Pons (tissue), 1 donor: ENCODE measurements around the gene TACR1.
"Not testable (repeated sequence)": the region's sequence is repeated elsewhere in the genome, so short reads cannot be mapped to it uniquely, and the experiment has no call there.

ENCODE experiments used
- DNase-seq: peaks from one replicate; pipeline ENCODE4 v3.0.0-alpha.2; 2016; ENCODE audit warnings: low spot score

The TACR1 gene

DNA sequence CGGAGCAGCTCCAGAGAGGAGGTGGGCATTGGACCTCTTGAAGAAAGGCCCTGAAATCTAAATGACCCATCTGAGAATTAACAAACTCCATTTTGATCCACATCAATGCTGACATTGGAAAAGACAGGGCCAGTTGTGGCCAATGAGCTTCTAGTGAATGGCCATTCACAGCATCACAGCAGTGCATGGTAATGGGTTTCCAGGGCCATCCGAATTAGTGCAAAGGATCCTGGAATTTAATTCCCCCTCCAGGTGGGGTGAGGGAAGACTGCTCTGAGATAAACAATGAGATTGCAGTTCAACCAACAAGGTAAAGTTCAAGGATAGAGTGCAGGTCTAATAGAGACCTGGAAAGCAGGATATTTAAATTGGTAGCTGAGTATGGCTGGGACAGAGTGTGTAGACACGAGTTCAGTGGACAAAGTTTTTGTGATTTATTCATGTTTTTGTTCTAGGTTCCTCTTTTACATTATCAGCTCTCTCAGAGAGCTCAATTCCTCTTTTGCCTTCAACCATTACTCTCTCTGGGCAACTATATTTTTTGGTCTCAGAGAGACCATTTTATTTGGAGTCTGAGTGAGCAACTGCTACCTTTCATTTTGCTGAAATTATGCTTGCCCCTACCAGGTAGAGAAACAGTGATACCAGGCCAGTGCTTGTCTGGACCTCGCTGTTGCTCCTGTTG is 5.0 kb downstream of the TACR1 start:
- DNase-seq, result no peak

DNA sequence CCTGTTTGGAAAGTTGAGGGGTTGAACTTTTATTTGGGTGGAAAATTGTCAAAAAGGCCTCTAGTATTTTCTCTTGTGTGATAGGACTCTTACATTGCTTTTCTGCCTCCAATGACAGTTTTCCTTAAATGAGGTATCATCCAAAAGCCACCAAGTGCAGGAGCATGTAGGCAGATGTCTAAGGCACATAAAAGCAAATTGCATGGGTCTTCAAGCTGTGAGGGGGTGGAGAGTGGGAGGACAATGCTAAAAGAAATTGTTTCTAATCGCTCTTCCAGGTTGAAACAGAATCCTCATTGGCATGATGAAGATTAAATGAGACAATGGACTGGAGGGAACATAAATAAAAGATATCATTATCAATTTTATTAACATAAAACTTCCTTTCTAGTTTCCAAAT is 6.8 kb downstream of the TACR1 start:
- DNase-seq, result no peak

DNA sequence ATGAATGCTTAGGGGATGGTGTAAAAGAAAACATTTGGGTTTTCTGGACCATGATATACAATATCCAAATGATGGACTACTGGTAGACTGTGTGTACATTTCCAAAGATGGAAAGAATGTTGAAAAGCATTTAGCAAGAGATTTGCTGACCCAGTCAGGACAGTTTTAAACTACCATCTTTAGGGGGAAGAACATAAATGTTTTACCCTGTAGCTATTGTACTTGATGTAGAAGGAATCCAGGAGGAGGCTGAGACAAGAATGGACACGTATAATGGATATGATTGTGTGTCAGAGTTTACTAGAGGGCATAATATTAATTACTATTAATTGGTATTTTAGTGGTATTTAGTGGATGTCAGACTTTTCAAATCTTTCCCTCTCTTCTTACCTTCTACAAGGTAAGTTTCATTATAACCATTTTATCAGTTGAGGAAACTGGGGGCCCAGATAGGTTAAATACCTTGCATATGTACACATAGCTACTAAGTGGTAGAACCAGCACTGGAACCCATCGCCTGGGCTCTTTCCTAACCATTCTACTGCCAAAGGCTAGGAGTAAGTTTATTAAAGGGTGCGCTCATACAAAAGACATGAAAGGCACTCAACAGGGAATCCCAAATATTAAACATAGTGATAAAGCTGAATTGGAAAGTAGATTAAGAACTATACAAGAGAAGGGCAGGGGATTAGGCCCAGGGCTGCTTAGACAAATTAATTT is 8.9 kb downstream of the TACR1 start:
- no peak for DNase-seq

DNA sequence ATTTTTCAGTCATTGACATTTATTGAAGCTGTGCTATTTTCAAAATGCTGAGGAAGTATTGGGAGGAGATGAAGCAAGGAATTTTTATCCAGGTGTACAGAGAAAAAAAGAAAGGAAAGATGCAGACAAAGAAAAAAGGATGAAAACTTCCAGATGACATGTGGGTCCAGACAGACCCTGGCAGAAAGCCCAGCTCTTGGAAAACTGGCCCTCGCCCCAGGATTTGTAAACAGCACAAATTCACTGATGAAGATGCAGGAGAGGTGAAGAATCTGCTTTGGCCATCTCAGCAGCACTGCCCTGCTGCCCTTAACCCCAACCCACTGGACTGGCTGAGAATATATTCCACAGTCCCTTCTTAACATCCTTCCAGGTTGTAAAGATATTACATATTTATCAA is 12.5 kb downstream of the TACR1 start:
- no peak for DNase-seq

DNA sequence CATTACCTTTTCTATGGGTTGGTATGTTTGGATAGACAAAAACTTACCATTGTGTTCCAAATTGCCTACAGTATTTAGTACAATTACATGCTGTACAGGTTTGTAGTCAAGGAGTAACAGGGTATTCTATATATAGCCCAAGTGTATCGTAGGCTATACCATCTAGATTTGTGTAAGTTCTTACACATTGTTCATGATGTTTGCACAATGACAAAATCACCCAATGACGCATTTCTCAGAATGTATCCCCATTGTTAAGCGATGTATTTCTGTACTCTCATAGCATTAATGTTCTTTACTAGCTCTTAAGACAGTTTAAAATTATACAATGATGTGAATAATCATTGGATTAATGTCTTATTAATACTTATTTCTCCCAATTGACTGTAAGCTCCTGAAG is 16.7 kb downstream of the TACR1 start:
- DNase-seq, result no peak

DNA sequence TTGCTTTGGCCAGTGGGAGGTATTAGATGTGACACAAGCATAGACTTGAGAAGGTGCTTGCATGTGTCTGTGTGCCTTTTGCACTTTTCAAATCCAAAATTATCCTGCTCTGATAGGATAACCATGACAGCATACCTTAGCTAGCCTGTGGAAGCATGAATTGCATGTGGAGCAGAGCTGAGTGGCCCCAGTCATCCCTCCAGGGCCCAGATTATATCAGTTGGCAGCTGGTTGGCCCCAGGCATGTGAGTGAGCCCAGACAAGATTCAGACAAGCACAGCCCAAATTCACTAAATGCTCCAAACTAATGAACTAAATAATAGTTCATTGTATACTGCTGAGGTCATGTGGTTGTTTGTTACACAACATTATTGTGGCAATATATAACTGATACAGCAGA is 18.8 kb downstream of the TACR1 start:
- no peak for DNase-seq

DNA sequence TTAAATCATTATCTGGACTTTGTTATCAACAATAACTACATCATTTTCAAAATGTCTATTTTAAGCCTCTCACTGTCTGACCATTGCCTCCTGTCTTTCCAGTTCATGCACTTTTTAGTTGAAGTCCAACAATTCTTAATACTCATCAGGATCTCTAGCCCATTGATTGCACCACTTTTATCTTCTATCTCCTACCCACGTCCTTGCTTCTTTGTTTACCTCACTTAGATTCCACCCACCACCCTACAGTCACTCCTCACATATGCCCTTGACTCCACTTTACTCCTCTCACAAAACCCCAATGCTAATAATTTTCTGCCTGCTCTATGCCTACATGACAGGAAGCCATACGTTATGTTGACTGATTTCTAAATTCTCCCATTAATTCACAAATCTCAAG is 21.9 kb downstream of the TACR1 start:
- DNase-seq, result no peak

DNA sequence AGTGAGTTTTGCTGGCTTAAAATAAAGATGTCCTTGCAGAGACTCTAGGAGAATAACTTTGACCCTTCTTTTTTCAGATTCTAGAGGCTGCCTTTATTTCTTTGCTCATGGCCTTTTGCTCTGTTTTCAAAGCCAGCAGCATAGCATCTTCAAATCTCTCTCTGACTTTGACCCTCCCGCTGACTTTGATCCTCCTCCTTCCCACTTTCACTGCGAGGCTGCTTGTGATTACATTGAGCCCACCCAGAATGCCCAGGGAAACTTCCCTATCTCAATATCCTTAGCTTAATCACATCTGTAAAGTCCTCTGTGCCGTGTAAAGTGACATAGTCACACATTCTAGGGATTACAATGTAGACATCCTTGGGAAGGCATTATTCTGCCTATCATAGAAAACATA is 23.9 kb downstream of the TACR1 start:
- no peak for DNase-seq

DNA sequence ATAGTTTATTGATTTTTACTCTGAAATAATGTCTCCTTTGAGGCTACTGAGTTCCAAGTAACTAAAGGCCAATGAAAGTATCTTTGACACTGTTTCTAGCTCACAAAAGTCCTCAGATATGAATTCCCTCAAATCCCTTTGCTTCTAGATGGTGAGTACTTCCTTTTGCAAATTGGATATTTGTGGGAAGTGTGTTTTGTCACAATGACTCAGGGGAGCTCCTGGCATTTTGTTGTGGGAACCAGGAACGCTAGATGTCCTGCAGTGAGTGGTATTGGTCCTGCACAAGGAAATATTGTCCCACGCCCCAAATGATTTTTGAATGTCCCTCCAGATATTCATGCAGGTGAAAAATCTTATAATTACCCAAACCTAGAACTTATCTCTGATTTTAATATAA is 24.3 kb downstream of the TACR1 start:
- no peak for DNase-seq

DNA sequence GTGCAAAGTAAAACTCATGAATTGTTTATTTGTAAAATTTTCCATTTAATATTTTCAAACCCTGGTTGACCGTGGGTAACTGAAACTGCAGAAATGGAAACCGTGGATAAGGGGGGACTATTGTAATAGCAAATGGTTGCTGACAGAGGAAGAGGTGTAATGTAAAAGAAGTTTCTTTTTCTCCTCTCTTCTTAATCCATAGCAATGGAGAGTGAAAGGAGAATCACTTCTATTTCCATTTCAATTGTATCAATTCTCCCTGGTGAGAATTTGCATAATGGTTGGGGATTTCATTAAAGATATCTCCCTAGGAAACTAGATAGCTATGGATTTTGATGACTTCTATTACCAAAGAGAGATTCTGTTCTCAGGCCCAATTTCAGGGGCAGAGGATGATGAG is 24.8 kb downstream of the TACR1 start:
- DNase-seq, result no peak

DNA sequence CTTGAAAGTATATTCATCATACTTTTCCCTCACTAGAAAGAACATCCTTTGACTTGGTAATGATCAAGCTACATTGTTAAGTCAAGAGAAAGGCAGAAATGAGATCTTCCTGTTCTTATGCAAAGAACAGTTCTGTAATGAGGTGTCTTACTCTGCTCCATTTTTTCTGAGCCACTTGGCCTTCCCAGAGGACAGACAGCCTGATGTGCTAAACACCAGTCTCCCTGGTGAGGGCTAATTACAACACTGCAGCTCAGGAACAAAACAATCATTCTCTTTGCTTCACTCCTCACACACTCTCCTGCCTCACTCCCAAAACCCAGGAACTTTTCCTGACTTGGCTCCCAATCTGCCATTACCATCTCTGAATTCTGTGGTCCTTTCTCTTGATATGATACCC is 25.6 kb downstream of the TACR1 start:
- DNase-seq, result no peak

DNA sequence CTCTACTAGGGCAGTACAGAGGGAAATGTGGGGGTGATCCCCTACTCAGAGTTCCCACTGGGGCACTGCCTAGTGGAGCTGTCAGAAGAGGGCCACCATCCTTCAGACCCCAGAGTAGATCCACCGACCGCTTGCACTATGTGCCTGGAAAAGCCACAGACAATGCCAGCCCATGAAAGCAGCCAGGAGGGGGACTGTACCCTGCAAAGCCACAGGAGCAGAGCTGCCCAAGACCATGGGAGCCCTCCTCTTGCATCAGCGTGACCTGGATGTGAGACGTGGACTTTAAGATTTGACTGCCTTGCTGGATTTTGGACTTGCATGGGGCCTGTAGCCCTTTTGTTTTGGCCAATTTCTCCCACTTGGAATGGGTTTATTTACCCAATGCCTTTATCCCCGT is 27.9 kb downstream of the TACR1 start:
- not testable (repeated sequence) for DNase-seq

DNA sequence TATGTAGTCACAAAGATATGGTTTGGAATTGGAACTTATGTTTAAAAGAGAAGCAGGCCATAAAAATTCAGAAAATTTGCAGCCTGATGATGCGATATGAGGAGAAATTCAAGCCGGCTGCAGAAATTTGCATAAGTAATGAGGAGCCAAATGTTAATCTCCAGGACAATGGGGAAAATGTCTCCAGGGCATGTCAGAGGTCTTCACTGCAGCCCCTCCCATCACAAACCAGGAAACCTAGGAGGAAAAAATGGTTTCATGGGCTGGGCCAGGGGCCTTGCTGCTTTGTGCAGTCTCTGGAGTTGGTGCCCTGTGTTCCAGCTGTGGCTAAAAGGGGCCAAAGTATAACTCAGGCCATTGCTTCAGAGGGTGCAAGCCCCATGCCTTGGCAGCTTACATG is 28.4 kb downstream of the TACR1 start:
- DNase-seq, result no peak

DNA sequence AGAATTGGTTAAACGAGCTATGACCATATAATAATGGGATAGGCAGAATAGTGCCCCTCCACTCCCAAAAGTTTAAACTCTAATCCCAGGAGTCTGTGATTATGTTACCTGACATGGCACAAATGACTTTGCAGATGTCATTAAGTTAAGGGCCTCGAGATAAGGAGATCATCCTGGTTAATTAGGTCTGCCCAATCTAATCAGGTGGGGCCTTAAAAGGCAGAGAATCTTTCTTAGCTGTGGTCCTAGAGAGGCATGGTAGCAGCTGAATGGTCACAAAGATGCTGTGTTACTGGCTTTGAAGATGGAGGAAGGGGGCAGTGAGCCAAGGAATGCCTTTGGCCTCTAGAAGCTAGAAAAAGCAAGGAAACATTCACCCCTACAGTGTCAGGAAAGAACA is 31.1 kb downstream of the TACR1 start:
- DNase-seq, result no peak

DNA sequence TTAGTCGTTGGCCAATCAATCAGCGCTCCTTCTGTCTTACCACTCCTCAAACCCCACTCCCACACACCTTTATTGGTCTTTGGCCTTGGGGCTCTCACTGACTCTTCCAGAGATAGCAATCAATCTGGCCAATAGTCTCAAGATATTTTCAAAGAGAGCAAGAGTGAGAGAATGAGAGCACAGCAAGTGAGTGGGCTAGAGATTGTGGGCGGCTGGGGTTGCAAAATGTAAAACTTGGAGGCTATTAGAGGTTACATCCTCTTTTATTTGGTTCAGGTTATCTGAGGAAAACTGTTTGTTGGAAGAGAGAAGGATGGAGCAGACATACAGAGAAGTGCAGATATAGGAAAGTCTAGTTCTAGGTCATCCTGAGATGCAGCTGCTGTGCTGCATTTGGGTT is 32.8 kb downstream of the TACR1 start:
- DNase-seq, result no peak

DNA sequence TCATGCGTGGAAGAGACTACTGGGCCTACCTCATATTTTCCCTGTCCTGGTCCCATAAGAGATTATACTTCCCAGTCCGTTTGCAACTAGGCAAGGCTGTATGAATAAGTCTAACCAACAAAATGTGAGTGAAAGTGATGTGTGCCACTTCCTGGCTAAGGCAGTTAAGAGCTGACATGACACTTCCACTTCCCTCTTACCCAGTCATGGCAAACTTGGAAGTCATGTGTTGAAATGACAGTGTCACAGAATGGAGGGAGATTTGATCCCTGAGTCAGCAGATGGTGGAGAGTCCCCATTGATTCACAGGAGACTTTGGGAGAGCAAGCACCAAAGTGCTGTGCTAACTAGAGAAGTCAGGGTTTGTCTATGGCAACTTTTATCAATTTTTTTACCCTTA is 36.4 kb downstream of the TACR1 start:
- peak; percentile 11 for DNase-seq

DNA sequence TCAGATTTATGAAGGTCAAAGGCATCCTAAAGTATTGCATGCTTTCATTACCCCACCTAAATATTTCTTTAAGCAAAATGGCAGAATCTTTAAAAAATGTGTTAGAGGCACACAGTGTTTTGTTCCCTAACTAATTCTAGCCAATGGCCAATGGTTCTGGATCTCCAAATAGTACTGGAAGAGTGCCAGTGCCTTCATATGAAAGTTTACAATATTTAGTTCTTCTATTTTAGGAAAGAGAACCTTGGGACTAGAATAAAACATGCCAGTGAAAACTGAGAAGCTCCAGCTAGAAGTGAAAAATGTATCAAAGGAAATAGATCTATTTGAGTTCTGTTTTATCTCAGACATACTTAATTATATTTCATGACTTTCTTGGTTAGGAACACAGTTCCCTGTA is 37.1 kb downstream of the TACR1 start:
- no peak for DNase-seq

DNA sequence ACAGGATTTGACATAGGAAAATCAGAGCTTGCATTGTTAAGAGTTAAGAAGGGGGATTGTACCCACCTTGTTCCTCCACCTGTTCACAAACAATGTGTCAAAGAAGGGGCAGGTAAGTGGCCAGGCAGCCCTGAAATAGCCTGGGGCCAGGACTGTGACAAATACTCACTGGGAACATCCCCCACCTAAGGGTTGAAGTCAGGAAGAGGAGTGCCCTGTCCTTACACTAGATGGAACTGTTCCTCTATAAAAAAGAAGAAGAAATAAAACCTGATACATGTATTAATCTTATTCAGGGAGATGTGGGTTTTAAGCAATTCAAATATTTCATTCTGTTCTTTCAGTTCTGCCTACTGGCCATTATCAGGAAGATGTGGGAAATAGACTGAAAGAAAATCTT is 41.9 kb downstream of the TACR1 start:
- DNase-seq, result no peak

DNA sequence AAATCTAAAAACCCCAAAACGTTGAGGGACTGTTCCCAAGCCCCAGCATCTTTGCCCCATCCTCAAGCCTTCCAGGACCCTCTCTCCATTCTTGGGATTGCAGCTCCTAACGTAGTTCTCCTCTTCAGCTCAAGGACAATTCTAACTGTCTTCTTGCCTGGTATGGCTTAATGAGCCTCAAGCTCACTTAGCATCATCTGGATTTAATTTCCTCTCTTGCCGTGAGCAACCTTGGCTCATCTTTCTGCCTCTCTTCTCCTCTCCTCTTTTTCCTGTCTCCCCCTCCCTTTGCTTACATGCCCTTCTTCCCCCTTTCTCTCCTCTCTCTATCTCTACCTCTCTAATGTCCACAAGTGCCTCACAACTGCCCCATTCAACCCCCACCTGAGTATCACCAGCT is 44.2 kb downstream of the TACR1 start:
- DNase-seq, result no peak

DNA sequence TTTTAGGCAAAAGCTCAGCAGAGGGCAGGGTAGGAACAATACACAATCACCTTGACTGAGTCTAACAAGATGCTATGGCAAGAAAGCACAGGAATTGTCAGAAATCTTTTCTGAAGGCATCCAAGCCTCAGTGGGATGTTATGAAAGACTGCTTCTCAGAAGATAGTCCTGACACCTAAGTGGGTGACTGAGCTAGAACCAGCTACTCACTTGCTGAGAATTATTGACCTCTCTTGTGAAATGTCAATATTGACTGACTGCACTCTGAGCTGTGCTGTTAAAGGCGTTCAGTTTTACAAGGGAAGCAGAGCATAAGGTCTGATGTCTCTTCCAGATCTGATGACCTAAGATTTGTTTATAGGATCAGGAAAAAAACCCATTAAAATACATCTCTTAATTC is 46.1 kb downstream of the TACR1 start:
- DNase-seq, result no peak

DNA sequence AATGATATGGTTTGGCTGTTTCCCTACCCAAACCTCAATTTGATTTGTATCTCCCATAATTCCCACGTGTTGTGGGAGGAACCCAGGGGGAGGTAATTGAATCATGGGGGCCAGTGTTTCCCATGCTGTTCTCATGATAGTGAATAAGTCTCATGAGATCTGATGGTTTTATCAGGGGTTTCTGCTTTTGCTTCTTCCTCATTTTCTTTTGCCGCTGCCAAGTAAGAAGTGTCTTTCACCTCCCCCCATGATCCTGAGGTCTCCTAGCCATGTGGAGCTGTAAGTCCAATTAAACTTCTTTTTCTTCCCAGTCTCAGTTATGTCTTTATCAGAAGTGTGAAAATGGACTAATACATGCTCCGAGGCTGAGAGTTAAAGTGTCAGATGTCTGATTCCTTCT is 47.1 kb downstream of the TACR1 start:
- DNase-seq, result not testable (repeated sequence)

DNA sequence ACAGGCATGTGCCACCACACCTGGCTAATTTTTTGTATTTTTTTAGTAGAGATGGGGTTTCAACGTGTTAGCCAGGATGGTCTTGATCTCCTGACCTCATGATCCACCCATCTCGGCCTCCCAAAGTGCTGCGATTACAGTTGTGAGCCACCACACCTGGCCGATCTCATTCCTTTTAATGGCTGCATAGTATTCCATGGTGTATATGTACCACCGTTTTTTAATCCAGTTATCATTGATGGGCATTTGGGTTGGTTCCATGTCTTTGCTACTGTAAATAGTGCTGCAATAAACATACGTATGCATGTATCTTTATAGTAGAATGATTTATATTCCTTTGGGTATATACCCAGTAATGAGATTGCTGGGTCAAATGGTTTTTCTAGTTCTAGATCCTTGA is 51.4 kb downstream of the TACR1 start:
- not testable (repeated sequence) for DNase-seq

DNA sequence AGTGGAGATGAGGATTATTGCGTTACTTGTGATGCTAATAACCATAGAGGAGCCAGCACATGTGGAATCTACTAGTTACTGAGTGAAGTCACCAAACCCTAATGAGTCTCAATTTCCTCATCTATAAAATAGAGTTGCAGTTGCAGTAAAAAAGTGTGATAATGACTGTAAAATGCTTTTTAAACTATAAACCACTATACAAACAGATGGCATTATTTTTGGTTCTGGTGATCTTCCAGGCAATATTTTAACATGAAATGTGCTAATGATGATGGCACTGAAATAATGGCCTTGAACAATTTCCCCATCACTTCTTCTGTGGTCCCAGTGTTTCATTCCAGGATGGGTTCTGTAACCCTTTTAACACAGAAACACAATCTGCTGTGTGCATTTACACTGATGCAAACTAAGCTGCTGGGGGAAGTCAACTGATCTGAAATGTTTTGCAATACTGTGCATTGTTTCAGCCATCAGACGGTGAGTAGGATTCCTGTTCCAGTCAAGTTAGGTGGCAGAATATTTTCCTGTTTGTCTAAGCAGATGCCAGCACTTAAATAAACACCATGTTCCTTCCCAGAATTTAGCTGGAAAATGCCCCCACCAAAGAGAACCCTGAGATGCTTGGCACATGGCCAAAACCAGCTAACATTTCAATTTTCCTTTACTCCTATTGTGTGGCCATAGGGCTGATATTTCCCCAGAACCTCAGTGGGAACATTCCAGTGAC is 52.6 kb downstream of the TACR1 start:
- no peak for DNase-seq
